Activated CD4-positive, alpha-beta memory T cell treated with anti-CD3 and anti-CD28 coated beads for 36 hours (primary cell): ENCODE measurements around the gene OR9A2. TPM values are rescaled to one million over a fixed set of nuclear protein-coding genes. Genes with fewer than 3 reads are reported as not detected.

Experiments
- CTCF ChIA-PET: fragments of 350-600 bp; sonication (Branson Sonifier 250); formaldehyde crosslinking; loops from one replicate; lab custom pipeline; 2021; ENCODE audit warnings: antibody characterized with exemption, inconsistent platforms; lab: Charles Lee
- POLR2A ChIA-PET: fragments of 350-600 bp; sonication (Branson Sonifier 250); formaldehyde crosslinking; loops from one replicate; lab custom pipeline; 2021; ENCODE audit warnings: antibody characterized with exemption; lab: Charles Lee
- DNase-seq: peaks from one replicate; pipeline ENCODE4 v3.0.0-alpha.2; 2020
- H3K27ac Mint-ChIP-seq: one replicate; pipeline ENCODE4 v1.8.0; 2021; ENCODE audit warnings: mixed read lengths
- H3K27me3 Mint-ChIP-seq: one replicate; pipeline ENCODE4 v1.8.0; 2021; ENCODE audit warnings: mixed read lengths
- H3K36me3 Mint-ChIP-seq: one replicate; pipeline ENCODE4 v1.8.0; 2021; ENCODE audit warnings: mixed read lengths
- H3K4me1 Mint-ChIP-seq: one replicate; pipeline ENCODE4 v1.8.0; 2021; ENCODE audit warnings: low read depth, mixed read lengths
- H3K4me3 Mint-ChIP-seq: one replicate; pipeline ENCODE4 v1.8.0; 2021; ENCODE audit warnings: mild to moderate bottlenecking, mixed read lengths
- H3K9me3 Mint-ChIP-seq: one replicate; pipeline ENCODE4 v1.8.0; 2021; ENCODE audit warnings: mixed read lengths
- intact Hi-C: fragments of 100-400 bp; cut with micrococcal nuclease; formaldehyde crosslinking; loops from one replicate; pipeline ENCODE4 v1.15.1; 2023
- total RNA-seq, 2 experiments: library from RNA; stranded (reverse); gene quantifications; one replicate each; pipeline ENCODE4 v1.2.3, GENCODE V29; 2021

OR9A2 gene
- total RNA-seq, 2 experiments from 2014 or later = not detected

GRCh38 chr7:143015926-143016490 lies 10.9 kb downstream of the OR9A2 start:
- Mint-ChIP-seq H3K27me3 (peaks cover 9% of the 10 kb centered on the region), H3K4me3 (no peak overlapping the region), H3K27ac (no peak overlapping the region), H3K4me1 (no peaks in the 10 kb centered on the region), H3K9me3 (no peaks in the 10 kb centered on the region), H3K36me3 (no peaks in the 10 kb centered on the region)
- no peak for DNase-seq
- POLR2A ChIA-PET = no interaction called here
- CTCF ChIA-PET = interaction anchor here (1.1 to 18.4 kb wide), 4 partner anchors 8 to 200 kb away, joined by 5 to 402 read pairs (median 12); no protein-coding TSS in a partner anchor
- intact Hi-C loops = no loop called here

- no peaks in the 10 kb centered on the region for H3K9me3 Mint-ChIP-seq
- intact Hi-C loops = no loop called here
- no peaks in the 10 kb centered on the region for H3K36me3 Mint-ChIP-seq
- H3K4me1 Mint-ChIP-seq = no peaks in the 10 kb centered on the region
- no peak for DNase-seq
- ChIA-PET CTCF (interaction anchor here (2.5 to 18.4 kb wide), 2 partner anchors 12 to 201 kb away, joined by 17 to 402 read pairs; no protein-coding TSS in a partner anchor), POLR2A (no interaction called here)
- H3K27ac Mint-ChIP-seq = no peak overlapping the region
- no peak overlapping the region for H3K4me3 Mint-ChIP-seq
- peaks cover 9% of the 10 kb centered on the region for H3K27me3 Mint-ChIP-seq
Observed at GRCh38 chr7:143015084-143015483, 11.8 kb downstream of the OR9A2 start.

- no peaks in the 10 kb centered on the region for H3K36me3 Mint-ChIP-seq
- DNase-seq = no peak
- H3K27me3 Mint-ChIP-seq = peaks cover 9% of the 10 kb centered on the region
- CTCF ChIA-PET = interaction anchor here (1.3 to 18.4 kb wide), 4 partner anchors 11 to 202 kb away, joined by 3 to 402 read pairs (median 6); no protein-coding TSS in a partner anchor
- intact Hi-C loops = no loop called here
- POLR2A ChIA-PET = no interaction called here
- H3K27ac Mint-ChIP-seq = no peak overlapping the region
- no peaks in the 10 kb centered on the region for H3K4me1 Mint-ChIP-seq
- H3K9me3 Mint-ChIP-seq = no peaks in the 10 kb centered on the region
- H3K4me3 Mint-ChIP-seq = no peak overlapping the region
Observed at GRCh38 chr7:143013893-143014292, 13.0 kb downstream of the OR9A2 start.

GRCh38 chr7:143013473-143013872 lies 13.5 kb downstream of the OR9A2 start:
- no peak overlapping the region for H3K27ac Mint-ChIP-seq
- peaks cover 9% of the 10 kb centered on the region for H3K27me3 Mint-ChIP-seq
- ChIA-PET CTCF (interaction anchor here (1.3 to 18.4 kb wide), 4 partner anchors 10 to 202 kb away, joined by 3 to 402 read pairs (median 6); no protein-coding TSS in a partner anchor), POLR2A (no interaction called here)
- no peaks in the 10 kb centered on the region for H3K36me3 Mint-ChIP-seq
- intact Hi-C loops = no loop called here
- H3K4me3 Mint-ChIP-seq = no peak overlapping the region
- H3K4me1 Mint-ChIP-seq = no peaks in the 10 kb centered on the region
- H3K9me3 Mint-ChIP-seq = no peaks in the 10 kb centered on the region
- no peak for DNase-seq

GRCh38 chr7:143012409-143012808 lies 14.5 kb downstream of the OR9A2 start:
- intact Hi-C loops = no loop called here

GRCh38 chr7:143012001-143012400 lies 14.9 kb downstream of the OR9A2 start:
- DNase-seq = no peak
- no peaks in the 10 kb centered on the region for H3K9me3 Mint-ChIP-seq
- ChIA-PET POLR2A (no interaction called here), CTCF (interaction anchor here (0.7 to 18.4 kb wide), 3 partner anchors 9 to 204 kb away, joined by 3 to 402 read pairs (median 3); no protein-coding TSS in a partner anchor)
- H3K27ac Mint-ChIP-seq = no peak overlapping the region
- no peaks in the 10 kb centered on the region for H3K36me3 Mint-ChIP-seq
- peaks cover 3% of the 10 kb centered on the region for H3K4me1 Mint-ChIP-seq
- no peak overlapping the region for H3K4me3 Mint-ChIP-seq
- H3K27me3 Mint-ChIP-seq = peaks cover 12% of the 10 kb centered on the region
- intact Hi-C loops = no loop called here

More at GRCh38 chr7:143012409-143012808, 14.5 kb downstream of the OR9A2 start:
- no peak for DNase-seq
- Mint-ChIP-seq H3K9me3 (no peaks in the 10 kb centered on the region), H3K36me3 (no peaks in the 10 kb centered on the region), H3K27me3 (peaks cover 12% of the 10 kb centered on the region), H3K4me3 (no peak overlapping the region), H3K4me1 (peaks cover 3% of the 10 kb centered on the region), H3K27ac (no peak overlapping the region)
- CTCF ChIA-PET = interaction anchor here (1.0 to 18.4 kb wide), 3 partner anchors 10 to 203 kb away, joined by 3 to 402 read pairs (median 5); no protein-coding TSS in a partner anchor
- POLR2A ChIA-PET = no interaction called here

GRCh38 chr7:143008007-143008901 lies 18.7 kb downstream of the OR9A2 start:
- H3K4me3 Mint-ChIP-seq = no peak overlapping the region
- POLR2A ChIA-PET = no interaction called here
- peaks cover 5% of the 10 kb centered on the region for H3K4me1 Mint-ChIP-seq
- no peaks in the 10 kb centered on the region for H3K36me3 Mint-ChIP-seq
- H3K9me3 Mint-ChIP-seq = no peaks in the 10 kb centered on the region
- peak; percentile 88 for DNase-seq
- intact Hi-C loops = loop anchor here (1.0 to 10.0 kb wide), 4 partner anchors 207 to 1033 kb away; partner anchors contain the start of gene TAS2R38
- H3K27me3 Mint-ChIP-seq = peaks cover 5% of the 10 kb centered on the region
- CTCF ChIA-PET = interaction anchor here (0.7 to 18.4 kb wide), 15 partner anchors 8 to 408 kb away, joined by 3 to 402 read pairs (median 4); partner anchors contain the start of gene TAS2R40
- H3K27ac Mint-ChIP-seq = no peak overlapping the region

GRCh38 chr7:143005632-143006260 lies 21.2 kb downstream of the OR9A2 start:
- Mint-ChIP-seq H3K4me1 (peaks cover 9% of the 10 kb centered on the region), H3K27me3 (peaks cover 3% of the 10 kb centered on the region), H3K9me3 (no peaks in the 10 kb centered on the region), H3K27ac (no peak overlapping the region), H3K4me3 (no peak overlapping the region), H3K36me3 (no peaks in the 10 kb centered on the region)
- CTCF ChIA-PET = interaction anchor here (0.7 to 18.4 kb wide), 16 partner anchors 11 to 471 kb away, joined by 3 to 402 read pairs (median 4); partner anchors contain the start of gene TAS2R40
- POLR2A ChIA-PET = no interaction called here
- no peak for DNase-seq
- intact Hi-C loops = loop anchor here (5.0 to 10.0 kb wide), 3 partner anchors 412 to 1031 kb away; partner anchors contain the start of gene TAS2R38

- Mint-ChIP-seq H3K9me3 (no peaks in the 10 kb centered on the region), H3K27me3 (peaks cover 3% of the 10 kb centered on the region), H3K36me3 (no peaks in the 10 kb centered on the region), H3K4me1 (peaks cover 9% of the 10 kb centered on the region), H3K4me3 (peak overlapping the region; percentile 73), H3K27ac (no peak overlapping the region)
- ChIA-PET CTCF (interaction anchor here (0.6 to 18.4 kb wide), 37 partner anchors 8 to 1028 kb away, joined by 3 to 402 read pairs (median 6); partner anchors contain the start of gene EPHB6), POLR2A (interaction anchor here (1.3 kb wide), 1 partner anchor 212 kb away, joined by 4 read pairs; no protein-coding TSS in a partner anchor)
- DNase-seq = peak; percentile 45
- intact Hi-C loops = loop anchor here (1.0 to 10.0 kb wide), 9 partner anchors 122 to 1029 kb away; partner anchors contain the start of gene TAS2R38
Observed at GRCh38 chr7:143003393-143004051, 23.4 kb downstream of the OR9A2 start.

- no peak for DNase-seq
- no peaks in the 10 kb centered on the region for H3K9me3 Mint-ChIP-seq
- H3K4me3 Mint-ChIP-seq = peak overlapping the region; percentile 73
- H3K36me3 Mint-ChIP-seq = no peaks in the 10 kb centered on the region
- CTCF ChIA-PET = interaction anchor here (0.6 to 18.4 kb wide), 36 partner anchors 8 to 1028 kb away, joined by 3 to 402 read pairs (median 6); partner anchors contain the start of gene EPHB6
- POLR2A ChIA-PET = interaction anchor here (1.3 kb wide), 1 partner anchor 212 kb away, joined by 4 read pairs; no protein-coding TSS in a partner anchor
- peaks cover 7% of the 10 kb centered on the region for H3K4me1 Mint-ChIP-seq
- H3K27ac Mint-ChIP-seq = no peak overlapping the region
- H3K27me3 Mint-ChIP-seq = peaks cover 2% of the 10 kb centered on the region
- intact Hi-C loops = loop anchor here (1.0 to 10.0 kb wide), 9 partner anchors 122 to 1028 kb away; partner anchors contain the start of gene TAS2R38
Observed at GRCh38 chr7:143002898-143003297, 24.0 kb downstream of the OR9A2 start.
